Cardiac septum (tissue), 1 donor: ENCODE results near the gene NHLRC1. TPM values are rescaled to one million over a fixed set of nuclear protein-coding genes. Genes with fewer than 3 reads are reported as not detected.

ENCODE experiments used
- DNase-seq: peaks from one replicate; pipeline ENCODE4 v3.0.0-alpha.2; 2020; ENCODE audit warnings: low spot score
- intact Hi-C: fragments of 100-400 bp; cut with DNase I; formaldehyde crosslinking; loops from one replicate; pipeline ENCODE4 v1.14.0; 2022
- total RNA-seq: library from RNA; stranded (reverse); fragmentation: NEBNext Ultra II Directional; extraction: Animal tissue kit (Norgen Biotek cat#: 25700); gene quantifications from one replicate; pipeline ENCODE4 v1.2.1, GENCODE V29; 2021
- donor health status: DM: no; HTN: no; CAD: no.

The NHLRC1 gene
- total RNA-seq, 1 donor from 2014 or later, result 1.6 TPM

DNA sequence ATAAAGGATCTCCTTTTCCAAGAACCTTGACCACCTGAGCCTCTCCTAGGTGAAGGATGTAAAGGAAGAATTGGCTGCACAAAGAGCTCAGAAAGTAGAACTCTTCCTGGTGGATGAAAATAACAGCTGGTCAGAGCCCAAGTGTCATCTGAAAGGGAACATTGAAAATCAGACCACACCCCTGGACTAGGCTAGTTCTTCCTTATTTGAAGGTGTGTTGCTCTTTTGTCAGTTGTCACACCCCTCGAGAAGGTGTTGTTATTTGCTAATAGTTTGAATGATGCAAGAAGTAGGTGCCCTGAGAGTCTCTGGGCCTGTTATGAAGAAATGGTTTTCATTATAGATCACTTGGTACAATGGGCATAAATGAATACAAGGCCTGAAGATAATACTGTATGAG, 31.1 kb downstream of the NHLRC1 start:
- intact Hi-C loops, result no loop called here
- no peak for DNase-seq

DNA sequence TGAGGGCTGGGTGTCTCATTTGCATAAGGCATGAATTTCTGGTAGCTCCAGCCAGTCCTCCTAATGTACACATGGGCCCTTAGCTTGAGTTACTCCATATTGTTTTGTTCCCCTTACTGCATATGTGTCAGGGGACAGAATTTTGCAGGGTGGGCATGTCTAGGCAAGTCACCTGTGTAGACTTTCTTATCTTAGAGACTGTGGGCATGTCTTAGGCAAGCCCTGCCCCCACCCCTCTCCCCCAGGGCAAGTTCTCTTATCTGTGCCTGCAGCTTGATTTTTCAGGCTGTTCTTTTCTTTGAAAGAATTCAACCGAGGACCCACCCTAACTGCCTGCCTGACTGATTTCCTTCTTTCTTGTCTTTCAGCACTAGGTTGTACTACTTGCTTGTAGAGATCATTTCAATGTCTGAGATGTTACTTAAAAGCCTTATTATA, 32.1 kb downstream of the NHLRC1 start:
- DNase-seq, result no peak
- intact Hi-C loops, result no loop called here

GRCh38 chr6:18088419-18089296, 33.8 kb downstream of the NHLRC1 start:
- DNase-seq, result no peak
- intact Hi-C loops, result no loop called here

DNA sequence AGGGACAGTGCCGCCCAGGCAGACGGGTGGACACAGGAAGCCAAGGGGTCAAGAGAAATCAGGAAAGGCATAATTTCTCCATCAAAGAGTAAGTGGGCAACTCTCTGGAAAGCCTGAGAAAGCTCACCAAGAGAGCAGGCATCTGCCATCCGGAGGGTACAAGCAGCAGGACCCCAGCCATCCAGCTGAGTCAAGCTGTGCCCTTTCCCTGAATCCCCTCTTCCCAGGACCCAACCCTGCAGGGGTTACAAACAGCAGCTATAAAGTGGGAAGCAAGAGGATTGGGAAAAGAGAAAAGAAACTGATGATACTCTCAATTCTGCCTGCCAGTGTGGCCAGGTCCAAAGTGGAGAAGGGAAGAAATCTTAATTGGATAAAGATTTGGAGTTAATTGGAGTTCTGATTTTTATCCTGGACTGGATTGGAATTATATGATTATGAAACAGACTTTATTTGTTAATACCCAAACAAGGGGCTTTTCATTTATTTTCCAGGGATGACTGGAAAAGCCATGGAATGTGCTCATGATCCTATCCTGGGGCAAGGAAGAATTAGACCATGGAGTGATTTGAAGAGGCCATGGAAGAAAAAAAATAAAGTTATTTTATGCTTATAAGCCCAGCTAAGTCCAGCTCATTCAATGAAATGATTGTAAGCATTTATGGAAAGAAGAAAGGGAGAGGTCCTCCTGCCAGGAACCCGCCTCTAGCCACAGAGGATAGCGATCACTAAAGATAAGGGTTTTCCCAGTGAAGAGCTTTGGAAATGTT, 34.9 kb downstream of the NHLRC1 start:
- intact Hi-C loops, result no loop called here
- no peak for DNase-seq

DNA sequence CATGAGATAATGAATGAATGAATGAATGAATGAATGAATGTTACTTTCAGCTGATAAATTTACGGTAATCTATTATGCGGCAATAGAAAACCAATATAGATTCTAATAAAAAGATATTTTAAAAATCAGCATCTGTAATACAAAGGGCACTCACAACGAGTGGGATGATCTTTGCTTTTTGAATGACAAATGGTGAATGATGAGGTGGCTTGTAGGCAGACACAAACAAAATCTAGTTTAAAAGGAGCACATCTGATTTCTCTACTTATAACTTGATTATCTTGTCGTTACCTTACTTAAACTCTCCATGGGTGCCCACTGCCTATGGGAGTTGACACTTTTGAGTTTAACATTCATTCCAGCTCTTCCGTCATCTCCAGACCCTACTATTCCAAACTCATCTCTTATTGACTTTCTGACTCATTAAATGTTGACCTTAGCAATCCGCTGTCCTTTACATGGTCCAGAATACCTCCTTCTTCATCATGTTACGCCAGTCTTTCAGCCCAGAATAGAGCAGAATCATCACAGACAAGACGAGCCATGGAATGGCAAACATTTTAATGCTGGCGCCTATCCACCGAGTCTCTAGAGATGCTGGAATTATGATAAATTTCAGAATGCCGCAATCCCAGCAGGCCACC, 41.3 kb downstream of the NHLRC1 start:
- no peak for DNase-seq
- intact Hi-C loops, result no loop called here

DNA sequence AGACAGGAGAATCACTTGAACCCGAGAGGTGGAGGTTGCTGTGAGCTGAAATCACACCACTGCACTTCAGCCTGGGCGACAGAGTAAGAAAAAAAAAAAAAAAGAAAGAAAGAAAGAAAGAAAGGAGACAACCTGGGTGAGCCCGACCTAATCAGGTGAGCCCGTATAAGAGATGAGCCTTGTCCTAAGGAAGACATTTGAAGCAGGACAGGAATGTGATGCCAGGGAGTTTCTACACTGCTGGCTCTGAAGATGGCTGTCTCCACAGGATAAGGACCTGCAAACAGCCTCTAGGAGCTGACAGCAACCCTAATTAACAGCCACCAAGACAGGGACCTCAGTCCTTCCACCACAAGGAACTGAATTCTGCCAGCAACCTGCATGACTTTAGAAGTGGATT, 41.9 kb downstream of the NHLRC1 start:
- intact Hi-C loops, result no loop called here
- no peak for DNase-seq

DNA sequence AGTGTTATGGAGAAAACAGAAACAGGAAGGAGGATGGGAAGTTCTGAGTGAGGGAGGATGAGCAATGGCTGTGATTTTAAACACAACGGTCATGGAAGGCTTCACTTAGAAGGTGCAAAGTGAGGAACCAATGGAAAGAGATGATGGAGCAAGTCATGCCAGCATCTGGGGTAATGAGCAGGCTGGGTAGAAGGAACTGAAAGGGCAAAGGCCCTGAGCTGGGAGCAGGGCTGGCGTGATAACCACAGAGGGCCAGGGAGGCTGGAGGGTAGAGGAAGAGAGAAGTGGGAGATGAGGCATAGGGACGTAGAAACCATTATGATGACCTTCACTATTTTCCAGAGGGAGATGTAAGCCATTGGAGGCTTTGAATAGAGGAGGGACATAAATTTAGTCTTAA, 43.6 kb downstream of the NHLRC1 start:
- intact Hi-C loops, result no loop called here
- DNase-seq, result no peak

- intact Hi-C loops, result no loop called here
Observed at GRCh38 chr6:18076231-18076630, 46.2 kb downstream of the NHLRC1 start.

DNA sequence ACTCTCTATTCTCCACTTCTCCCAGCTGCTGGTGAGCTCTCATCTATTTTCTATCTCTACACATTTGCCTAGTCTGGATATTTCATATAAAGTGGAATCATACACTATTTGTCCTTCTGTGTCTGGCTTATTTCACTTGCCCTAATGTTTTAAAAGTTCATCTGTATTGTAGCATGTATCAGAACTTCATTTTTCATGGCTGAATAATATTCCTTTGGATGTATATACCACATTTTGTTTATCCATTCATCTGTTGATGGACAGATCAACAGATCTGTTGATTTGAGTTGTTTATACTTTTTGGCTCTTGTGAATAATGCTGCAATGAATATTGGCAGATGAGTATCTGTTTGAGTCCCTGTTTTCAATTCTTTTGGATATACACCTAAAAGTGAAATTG, 49.6 kb downstream of the NHLRC1 start:
- intact Hi-C loops, result no loop called here
- DNase-seq, result no peak

More at GRCh38 chr6:18076231-18076630, 46.2 kb downstream of the NHLRC1 start:
- DNase-seq, result no peak

GRCh38 chr6:18070486-18070885, 52.0 kb downstream of the NHLRC1 start:
- intact Hi-C loops, result no loop called here
- DNase-seq, result no peak

Other genes starting within 250 kb of the NHLRC1 start
- gene KIF13A, start 135.0 kb downstream of the NHLRC1 start, total RNA-seq, result 145 TPM
- gene TPMT, start 32.4 kb upstream of the NHLRC1 start, total RNA-seq, result 9.7 TPM
- gene KDM1B, start 32.7 kb upstream of the NHLRC1 start, total RNA-seq, result 13.8 TPM
- gene DEK, start 141.9 kb upstream of the NHLRC1 start, total RNA-seq, result 37.6 TPM